ENCODE results near the gene TGFBR3.

- TF ChIP-seq CTCF (IDR thresholded peaks at IDR 0.05; ENCODE audit: poor library complexity) (no peak), EZH2 (IDR thresholded peaks at IDR 0.05; ENCODE audit: borderline replicate concordance) (no peak)
Measured at GRCh38 chr1:91807921-91808620, 77.9 kb downstream of the TGFBR3 start.
